Measurements from ENCODE around the gene RNF26. TPM values are rescaled to one million over a fixed set of nuclear protein-coding genes. Genes with fewer than 3 reads are reported as not detected.

RNF26 gene
- total and polyA plus RNA-seq, 2 of the 4 experiments (the other 2 are of a cell fraction), result 3.4 to 36.7 TPM

DNA sequence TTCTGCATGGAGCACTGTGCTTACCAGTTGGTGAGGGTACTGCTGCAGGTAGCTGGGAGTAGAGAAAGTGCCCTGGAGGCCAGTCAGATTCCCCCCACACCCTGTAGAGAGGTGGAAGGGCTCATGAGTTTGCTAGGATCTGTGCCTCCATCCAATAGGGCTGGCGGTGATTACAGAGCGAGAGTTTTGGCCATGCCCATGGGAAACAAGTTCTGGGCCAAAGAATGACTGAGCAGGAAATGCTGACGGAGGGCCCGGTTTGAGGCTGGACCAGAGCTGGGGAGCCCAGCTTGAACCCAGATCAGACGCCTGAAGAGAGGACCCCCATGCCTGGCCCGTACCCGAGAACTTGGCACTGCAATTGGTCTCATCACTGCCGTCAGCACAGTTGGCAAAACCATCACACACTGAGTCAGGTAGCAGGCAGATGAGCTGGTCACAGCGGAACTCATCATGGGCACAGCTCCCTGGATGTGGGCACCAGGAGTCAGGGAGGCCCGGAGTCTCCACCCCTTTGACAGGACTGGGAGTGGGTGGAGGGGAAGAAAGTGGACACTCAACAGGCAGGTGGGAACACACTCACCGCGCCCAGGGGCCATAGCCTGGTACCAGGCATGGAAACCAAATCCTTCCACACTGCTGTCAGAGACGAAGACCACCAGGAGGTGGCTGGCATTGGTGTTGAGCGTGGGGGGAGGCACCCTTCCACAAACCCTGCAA, 10.1 kb downstream of the RNF26 start:
- no peak overlapping the region for H3K27ac ChIP-seq (ENCODE audit: insufficient read depth, low read length)
- H3K9ac ChIP-seq (ENCODE audit: low read depth, low read length), result no peak overlapping the region
- H3K4ac ChIP-seq (ENCODE audit: low read depth, low read length), result no peak overlapping the region
- no peak overlapping the region for H2BK20ac ChIP-seq (ENCODE audit: low read depth, low read length)
- H4K91ac ChIP-seq (ENCODE audit: insufficient read depth, low read depth, low read length), result no peak overlapping the region
- no peak overlapping the region for H2AK9ac ChIP-seq (replicated peaks; ENCODE audit: low read depth, low read length, poor library complexity)
- TF ChIP-seq, protein P1, sequence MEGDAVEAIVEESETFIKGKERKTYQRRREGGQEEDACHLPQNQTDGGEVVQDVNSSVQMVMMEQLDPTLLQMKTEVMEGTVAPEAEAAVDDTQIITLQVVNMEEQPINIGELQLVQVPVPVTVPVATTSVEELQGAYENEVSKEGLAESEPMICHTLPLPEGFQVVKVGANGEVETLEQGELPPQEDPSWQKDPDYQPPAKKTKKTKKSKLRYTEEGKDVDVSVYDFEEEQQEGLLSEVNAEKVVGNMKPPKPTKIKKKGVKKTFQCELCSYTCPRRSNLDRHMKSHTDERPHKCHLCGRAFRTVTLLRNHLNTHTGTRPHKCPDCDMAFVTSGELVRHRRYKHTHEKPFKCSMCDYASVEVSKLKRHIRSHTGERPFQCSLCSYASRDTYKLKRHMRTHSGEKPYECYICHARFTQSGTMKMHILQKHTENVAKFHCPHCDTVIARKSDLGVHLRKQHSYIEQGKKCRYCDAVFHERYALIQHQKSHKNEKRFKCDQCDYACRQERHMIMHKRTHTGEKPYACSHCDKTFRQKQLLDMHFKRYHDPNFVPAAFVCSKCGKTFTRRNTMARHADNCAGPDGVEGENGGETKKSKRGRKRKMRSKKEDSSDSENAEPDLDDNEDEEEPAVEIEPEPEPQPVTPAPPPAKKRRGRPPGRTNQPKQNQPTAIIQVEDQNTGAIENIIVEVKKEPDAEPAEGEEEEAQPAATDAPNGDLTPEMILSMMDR (conservative IDR thresholded peaks at IDR 0.05; ENCODE audit: low read depth, low read length), result no peak
- TF ChIP-seq RFX5 (IDR thresholded peaks at IDR 0.05; ENCODE audit: low read depth, low read length) (no peak), SMC3 (IDR thresholded peaks at IDR 0.05; ENCODE audit: low read depth, low read length) (no peak), CEBPB (IDR thresholded peaks at IDR 0.05; ENCODE audit: low read depth, low read length) (no peak), FOS (IDR thresholded peaks at IDR 0.05; ENCODE audit: low read depth, low read length) (no peak), USF2 (IDR thresholded peaks at IDR 0.05; ENCODE audit: low read depth, low read length) (no peak), MXI1 (IDR thresholded peaks at IDR 0.05; ENCODE audit: borderline replicate concordance, low read depth, low read length) (no peak), MAFK (IDR thresholded peaks at IDR 0.05; ENCODE audit: low read depth, low read length) (no peak), ELK1 (IDR thresholded peaks at IDR 0.05; ENCODE audit: borderline replicate concordance, low read depth, low read length) (no peak), RCOR1 (IDR thresholded peaks at IDR 0.05; ENCODE audit: insufficient replicate concordance, low read length) (no peak), BHLHE40 (IDR thresholded peaks at IDR 0.05; ENCODE audit: low read depth, low read length) (no peak), MAZ (IDR thresholded peaks at IDR 0.05; ENCODE audit: borderline replicate concordance, low read depth, low read length) (no peak), CHD1 (IDR thresholded peaks at IDR 0.05; ENCODE audit: low read depth, low read length) (no peak), RAD21 (IDR thresholded peaks at IDR 0.05; ENCODE audit: low read length) (no peak)
- H3K4me3 ChIP-seq (ENCODE audit: insufficient read depth, low read depth, low read length), result no peak overlapping the region
- no peak overlapping the region for H2AK5ac ChIP-seq (ENCODE audit: low read depth, low read length)
- no peak overlapping the region for H2BK120ac ChIP-seq (ENCODE audit: low read depth, low read length)
- H3K79me1 ChIP-seq (ENCODE audit: low read depth in 1 of 2, low read length in 2 of 2), result peaks cover 2 to 6% of the 10 kb centered on the region in 2 experiments; a peak in 3 of 4 replicates
- H3K36me3 ChIP-seq (ENCODE audit: control insufficient read depth, insufficient read depth, low read length), result no peaks in the 10 kb centered on the region
- in situ Hi-C loops (cut with MboI; ENCODE audit: low sequenced_read_pairs), result no loop called here
- DNase-seq, result no peak
- BruUV-seq (replicated peaks), result no TSS peak
- H3K9me3 ChIP-seq (ENCODE audit: control insufficient read depth, insufficient read depth, low read length), result no peaks in the 10 kb centered on the region
- no peak overlapping the region for H3K18ac ChIP-seq (ENCODE audit: low read depth, low read length)
- H3K23ac ChIP-seq (ENCODE audit: low read depth, low read length), result no peak overlapping the region
- H2AFZ ChIP-seq (replicated peaks; ENCODE audit: low read length, poor library complexity), result no peak overlapping the region
- ChIA-PET CTCF (interaction anchor here (1.6 kb wide), 1 partner anchor 12 kb away, joined by 4 read pairs; no protein-coding TSS in a partner anchor), POLR2A (ENCODE audit: unreplicated experiment) (no interaction called here)
- no peak overlapping the region for H2BK5ac ChIP-seq (ENCODE audit: low read depth, low read length, poor library complexity, severe bottlenecking)
- no peak overlapping the region for H3K14ac ChIP-seq (replicated peaks; ENCODE audit: low read depth, low read length)
- dilution Hi-C loops (cut with HindIII; ENCODE audit: low sequenced_read_pairs, unreplicated experiment), result no loop called here
- H3K56ac ChIP-seq (ENCODE audit: extremely low read depth, insufficient read depth, low read length), result no peak overlapping the region
- H3K4me2 ChIP-seq (ENCODE audit: low read depth, low read length), result no peak overlapping the region
- peaks cover 26% of the 10 kb centered on the region for H3K27me3 ChIP-seq (ENCODE audit: control insufficient read depth, insufficient read depth, low read length)
- intact Hi-C loops (cut with micrococcal nuclease), result no loop called here
- H2BK15ac ChIP-seq (ENCODE audit: low read depth, low read length), result no peak overlapping the region
- no peaks in the 10 kb centered on the region for H3K9me1 ChIP-seq (ENCODE audit: insufficient read depth, low read length)
- 70% methylated on average over 9 of the region's 14 CpGs; no CpG with 5 or more reads in 1 of the 2 experiments for WGBS, 2 experiments (ENCODE audit: extremely low coverage in 2 of 2, insufficient read length in 1 of 2)
- H4K5ac ChIP-seq (ENCODE audit: low read depth, low read length), result no peak overlapping the region
- H4K8ac ChIP-seq (ENCODE audit: low read depth in 2 of 2, low read length in 2 of 2), result no peak overlapping the region
- no peaks in the 10 kb centered on the region for H4K20me1 ChIP-seq (ENCODE audit: insufficient read depth, low read length)
- ATAC-seq (ENCODE audit: low read depth), result no peak
- H3K4me1 ChIP-seq (ENCODE audit: control insufficient read depth, insufficient read depth, low read length), result peaks cover 4% of the 10 kb centered on the region

Data from IMR-90 (cell line).